HEK293 (cell line): Measurements from ENCODE around the gene RASSF10.
A peak's percentile ranks its signal among the peaks of the same experiment; 100 is the strongest.

Experiments
- CTCF ChIA-PET: fragments of 350-600 bp; formaldehyde crosslinking; extraction: SDS; loops from one replicate; lab custom pipeline; 2021; ENCODE audit warnings: antibody characterized with exemption; lab: Yijun Ruan, JAX
- POLR2A ChIA-PET: fragments of 300-600 bp; formaldehyde crosslinking; extraction: SDS; loops from one replicate; lab custom pipeline; 2020; ENCODE audit warnings: antibody characterized with exemption, inconsistent platforms; lab: Yijun Ruan, JAX
- H3K27ac ChIP-seq: fragments of 200-500 bp; sonication (Bioruptor generic); 2 replicates; pipeline ENCODE4 v1.5.1; 2014; ENCODE audit warnings: low read depth, low read length, control low read depth, inconsistent platforms; ENCODE audit errors: extremely low read depth
- H3K36me3 ChIP-seq, 2 experiments: fragments of 200-500 bp in 1 of 2; sonication (Bioruptor generic) in 1 of 2; 1 replicate in 1 of 2; 2 replicates in 1 of 2; pipeline ENCODE4 v1.5.1; 2014 to 2017; ENCODE audit warnings: inconsistent platforms in 2 of 2, low read length in 2 of 2; ENCODE audit not compliant: control insufficient read depth in 2 of 2, insufficient read depth in 1 of 2
- H3K4me1 ChIP-seq: fragments of 200-500 bp; sonication (Bioruptor generic); 2 replicates; pipeline ENCODE4 v1.5.1; 2014; ENCODE audit warnings: mild to moderate bottlenecking, low read length, inconsistent platforms; ENCODE audit not compliant: control insufficient read depth, insufficient read depth
- H3K4me3 ChIP-seq: 2 replicates; pipeline ENCODE4 v1.5.1; 2011; ENCODE audit warnings: low read depth, mild to moderate bottlenecking, control low read depth, low read length, moderate library complexity
- H3K9me3 ChIP-seq: fragments of 200-500 bp; sonication (Bioruptor generic); 2 replicates; pipeline ENCODE4 v1.5.1; 2014; ENCODE audit warnings: low read depth, low read length, inconsistent platforms; ENCODE audit not compliant: control insufficient read depth, insufficient read depth
- GLI4 ChIP-seq: fragments of 450-650 bp; formaldehyde crosslinking; IDR thresholded peaks from 2 replicates; pipeline ENCODE4 v1.5.1; 2016; ENCODE audit warnings: missing biosample characterization, missing genetic modification characterization
- GLIS1 ChIP-seq: fragments of 450-650 bp; formaldehyde crosslinking; IDR thresholded peaks from 2 replicates; pipeline ENCODE4 v1.5.1; 2016; ENCODE audit warnings: missing biosample characterization, missing genetic modification characterization
- KLF10 ChIP-seq: fragments of 450-650 bp; IDR thresholded peaks from 2 replicates; pipeline ENCODE4 v1.5.1; 2018; ENCODE audit warnings: missing biosample characterization, mild to moderate bottlenecking, missing genetic modification characterization
- MZF1 ChIP-seq: fragments of 450-650 bp; formaldehyde crosslinking; IDR thresholded peaks from 2 replicates; pipeline ENCODE4 v1.5.1; 2017; ENCODE audit warnings: missing biosample characterization, missing genetic modification characterization, borderline replicate concordance
- OSR2 ChIP-seq: fragments of 450-650 bp; formaldehyde crosslinking; IDR thresholded peaks from 2 replicates; pipeline ENCODE4 v1.5.1; 2016; ENCODE audit warnings: missing biosample characterization, missing genetic modification characterization
- SETDB1 ChIP-seq: IDR thresholded peaks from one replicate; pipeline ENCODE4 v1.6.1; 2017; ENCODE audit warnings: mild to moderate bottlenecking, low read length, moderate library complexity, mixed read lengths; ENCODE audit not compliant: insufficient read length
- TRIM28 ChIP-seq: IDR thresholded peaks from 2 replicates; pipeline ENCODE4 v1.6.1; 2011; ENCODE audit warnings: low read length, control low read depth, borderline replicate concordance
- WT1 ChIP-seq: fragments of 450-650 bp; formaldehyde crosslinking; IDR thresholded peaks from 2 replicates; pipeline ENCODE4 v1.5.1; 2016; ENCODE audit warnings: missing biosample characterization, missing genetic modification characterization
- ZBTB20 ChIP-seq: fragments of 450-650 bp; formaldehyde crosslinking; IDR thresholded peaks from 2 replicates; pipeline ENCODE4 v1.5.1; 2016; ENCODE audit warnings: missing biosample characterization, missing genetic modification characterization
- ZNF16 ChIP-seq: fragments of 450-650 bp; formaldehyde crosslinking; IDR thresholded peaks from 2 replicates; pipeline ENCODE4 v1.5.1; 2016; ENCODE audit warnings: low read depth, missing biosample characterization, missing genetic modification characterization
- ZNF174 ChIP-seq: fragments of 450-650 bp; formaldehyde crosslinking; IDR thresholded peaks from 2 replicates; pipeline ENCODE4 v1.5.0; 2017; ENCODE audit warnings: missing biosample characterization, mild to moderate bottlenecking, missing genetic modification characterization
- ZNF549 ChIP-seq: fragments of 450-650 bp; IDR thresholded peaks from 2 replicates; pipeline ENCODE4 v1.5.1; 2018; ENCODE audit warnings: missing biosample characterization, missing genetic modification characterization, mild to moderate bottlenecking, inconsistent platforms, moderate library complexity
- ZNF707 ChIP-seq: fragments of 450-650 bp; formaldehyde crosslinking; IDR thresholded peaks from 2 replicates; pipeline ENCODE4 v1.5.1; 2016; ENCODE audit warnings: missing biosample characterization, missing genetic modification characterization
- ZNF76 ChIP-seq: fragments of 450-650 bp; formaldehyde crosslinking; IDR thresholded peaks from 2 replicates; pipeline ENCODE4; 2016; ENCODE audit warnings: low read depth, missing biosample characterization, missing genetic modification characterization, borderline replicate concordance
- ZXDB ChIP-seq: fragments of 450-650 bp; formaldehyde crosslinking; IDR thresholded peaks from 2 replicates; pipeline ENCODE4 v1.5.1; 2016; ENCODE audit warnings: missing biosample characterization, missing genetic modification characterization
- TF ChIP-seq, protein P1 (sequence below): fragments of 450-650 bp; formaldehyde crosslinking; IDR thresholded peaks from 2 replicates; pipeline ENCODE4 v1.5.1; 2016; ENCODE audit warnings: missing biosample characterization, missing genetic modification characterization, borderline replicate concordance
- TF ChIP-seq, protein P2 (sequence below): fragments of 450-650 bp; formaldehyde crosslinking; IDR thresholded peaks from 2 replicates; pipeline ENCODE4 v1.5.1; 2016; ENCODE audit warnings: missing biosample characterization, missing genetic modification characterization
- TF ChIP-seq, protein P3 (sequence below): fragments of 450-650 bp; formaldehyde crosslinking; IDR thresholded peaks from 2 replicates; pipeline ENCODE4 v1.5.1; 2017; ENCODE audit warnings: missing biosample characterization, missing genetic modification characterization

Gene RASSF10

DNA sequence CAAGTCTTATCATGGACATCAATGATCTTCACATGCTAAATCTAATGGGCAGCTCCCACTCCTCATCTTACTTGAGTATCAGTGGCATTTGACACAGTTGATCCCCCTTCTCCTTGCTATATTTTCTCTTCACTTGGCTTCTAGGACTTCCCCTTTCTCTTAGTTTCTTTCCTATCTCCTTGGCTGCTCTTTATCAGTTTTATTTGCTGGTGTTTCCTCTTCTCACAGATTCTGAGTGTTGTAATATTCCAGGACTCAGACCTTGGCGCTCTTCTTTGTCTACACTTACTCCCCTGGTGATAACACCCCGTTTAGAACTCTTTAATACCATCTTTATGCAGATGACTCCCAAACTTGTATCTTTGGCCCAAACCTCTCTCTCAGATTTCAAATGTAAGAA, 33.9 kb upstream of the RASSF10 start:
- Histone ChIP-seq H3K4me1 (no peaks in the 10 kb centered on the region), H3K4me3 (no peak overlapping the region), H3K9me3 (no peaks in the 10 kb centered on the region), H3K27ac (no peak overlapping the region), H3K36me3 (no peaks in the 10 kb centered on the region)
- TF ChIP-seq SETDB1 (no peak), ZNF76 (tag by site-specific recombination) (no peak)
- ChIA-PET POLR2A (no interaction called here), CTCF (interaction anchor here (1.0 to 4.0 kb wide), 3 partner anchors 11 to 235 kb away, joined by 3 to 20 read pairs (median 4); no protein-coding TSS in a partner anchor)

DNA sequence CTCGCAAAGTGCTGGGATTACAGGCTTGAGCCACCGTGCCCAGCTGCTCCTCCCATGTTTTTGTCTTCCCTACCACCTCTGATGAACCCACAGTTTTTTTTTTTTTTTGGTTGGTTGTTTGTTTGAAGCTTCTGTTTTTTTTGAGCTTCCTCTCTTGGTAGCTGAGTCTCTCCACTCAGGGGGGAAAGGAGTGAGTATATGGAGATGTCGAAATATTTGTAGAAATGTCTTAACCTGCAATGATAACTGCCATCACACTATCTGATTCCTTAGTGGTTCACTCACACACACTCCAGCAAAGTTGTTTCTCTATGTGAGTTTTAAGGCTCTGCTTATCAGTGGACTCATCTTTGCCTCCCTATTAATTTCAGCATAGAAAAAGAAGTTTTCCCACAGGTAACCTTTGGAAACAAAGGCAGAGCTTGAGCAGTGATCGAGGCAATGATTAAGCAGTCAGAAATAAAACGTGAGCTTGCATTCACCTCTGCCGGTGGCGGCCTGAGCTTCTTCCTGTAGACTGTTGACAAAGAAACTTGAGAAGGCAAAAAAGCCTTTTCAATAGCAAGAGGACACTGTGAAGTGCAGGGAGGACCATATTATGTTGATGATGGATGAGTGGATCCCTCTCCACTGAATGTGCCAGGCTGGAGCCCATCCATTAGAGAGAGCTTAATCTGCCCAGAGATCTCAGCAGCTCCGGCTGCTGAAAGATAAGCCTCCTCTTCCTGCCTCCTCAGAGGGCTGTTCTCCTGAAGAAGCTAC, 29.0 kb upstream of the RASSF10 start:
- TF ChIP-seq ZNF174 (no peak), GLIS1 (tag by site-specific recombination) (peak; percentile 40; the same call in 1 of the 2 replicates), TRIM28 (peak; percentile 89), ZNF16 (tag by site-specific recombination) (no peak), GLI4 (tag by site-specific recombination) (no peak), ZBTB20 (tag by site-specific recombination) (no peak), ZXDB (0 out of 2 replicates have a peak, but pooled peaks have one; percentile 20), MZF1 (tag by site-specific recombination) (peak; percentile 98), ZNF549 (tag by site-specific recombination) (no peak), WT1 (tag by site-specific recombination) (peak; percentile 86), KLF10 (tag by site-specific recombination) (no peak), OSR2 (tag by site-specific recombination) (peak; percentile 62; the same call in 1 of the 2 replicates), ZNF707 (tag by site-specific recombination) (no peak)
- TF ChIP-seq, protein P1, sequence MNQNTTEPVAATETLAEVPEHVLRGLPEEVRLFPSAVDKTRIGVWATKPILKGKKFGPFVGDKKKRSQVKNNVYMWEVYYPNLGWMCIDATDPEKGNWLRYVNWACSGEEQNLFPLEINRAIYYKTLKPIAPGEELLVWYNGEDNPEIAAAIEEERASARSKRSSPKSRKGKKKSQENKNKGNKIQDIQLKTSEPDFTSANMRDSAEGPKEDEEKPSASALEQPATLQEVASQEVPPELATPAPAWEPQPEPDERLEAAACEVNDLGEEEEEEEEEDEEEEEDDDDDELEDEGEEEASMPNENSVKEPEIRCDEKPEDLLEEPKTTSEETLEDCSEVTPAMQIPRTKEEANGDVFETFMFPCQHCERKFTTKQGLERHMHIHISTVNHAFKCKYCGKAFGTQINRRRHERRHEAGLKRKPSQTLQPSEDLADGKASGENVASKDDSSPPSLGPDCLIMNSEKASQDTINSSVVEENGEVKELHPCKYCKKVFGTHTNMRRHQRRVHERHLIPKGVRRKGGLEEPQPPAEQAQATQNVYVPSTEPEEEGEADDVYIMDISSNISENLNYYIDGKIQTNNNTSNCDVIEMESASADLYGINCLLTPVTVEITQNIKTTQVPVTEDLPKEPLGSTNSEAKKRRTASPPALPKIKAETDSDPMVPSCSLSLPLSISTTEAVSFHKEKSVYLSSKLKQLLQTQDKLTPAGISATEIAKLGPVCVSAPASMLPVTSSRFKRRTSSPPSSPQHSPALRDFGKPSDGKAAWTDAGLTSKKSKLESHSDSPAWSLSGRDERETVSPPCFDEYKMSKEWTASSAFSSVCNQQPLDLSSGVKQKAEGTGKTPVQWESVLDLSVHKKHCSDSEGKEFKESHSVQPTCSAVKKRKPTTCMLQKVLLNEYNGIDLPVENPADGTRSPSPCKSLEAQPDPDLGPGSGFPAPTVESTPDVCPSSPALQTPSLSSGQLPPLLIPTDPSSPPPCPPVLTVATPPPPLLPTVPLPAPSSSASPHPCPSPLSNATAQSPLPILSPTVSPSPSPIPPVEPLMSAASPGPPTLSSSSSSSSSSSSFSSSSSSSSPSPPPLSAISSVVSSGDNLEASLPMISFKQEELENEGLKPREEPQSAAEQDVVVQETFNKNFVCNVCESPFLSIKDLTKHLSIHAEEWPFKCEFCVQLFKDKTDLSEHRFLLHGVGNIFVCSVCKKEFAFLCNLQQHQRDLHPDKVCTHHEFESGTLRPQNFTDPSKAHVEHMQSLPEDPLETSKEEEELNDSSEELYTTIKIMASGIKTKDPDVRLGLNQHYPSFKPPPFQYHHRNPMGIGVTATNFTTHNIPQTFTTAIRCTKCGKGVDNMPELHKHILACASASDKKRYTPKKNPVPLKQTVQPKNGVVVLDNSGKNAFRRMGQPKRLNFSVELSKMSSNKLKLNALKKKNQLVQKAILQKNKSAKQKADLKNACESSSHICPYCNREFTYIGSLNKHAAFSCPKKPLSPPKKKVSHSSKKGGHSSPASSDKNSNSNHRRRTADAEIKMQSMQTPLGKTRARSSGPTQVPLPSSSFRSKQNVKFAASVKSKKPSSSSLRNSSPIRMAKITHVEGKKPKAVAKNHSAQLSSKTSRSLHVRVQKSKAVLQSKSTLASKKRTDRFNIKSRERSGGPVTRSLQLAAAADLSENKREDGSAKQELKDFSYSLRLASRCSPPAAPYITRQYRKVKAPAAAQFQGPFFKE (tag by site-specific recombination), result no peak
- TF ChIP-seq, protein P2, sequence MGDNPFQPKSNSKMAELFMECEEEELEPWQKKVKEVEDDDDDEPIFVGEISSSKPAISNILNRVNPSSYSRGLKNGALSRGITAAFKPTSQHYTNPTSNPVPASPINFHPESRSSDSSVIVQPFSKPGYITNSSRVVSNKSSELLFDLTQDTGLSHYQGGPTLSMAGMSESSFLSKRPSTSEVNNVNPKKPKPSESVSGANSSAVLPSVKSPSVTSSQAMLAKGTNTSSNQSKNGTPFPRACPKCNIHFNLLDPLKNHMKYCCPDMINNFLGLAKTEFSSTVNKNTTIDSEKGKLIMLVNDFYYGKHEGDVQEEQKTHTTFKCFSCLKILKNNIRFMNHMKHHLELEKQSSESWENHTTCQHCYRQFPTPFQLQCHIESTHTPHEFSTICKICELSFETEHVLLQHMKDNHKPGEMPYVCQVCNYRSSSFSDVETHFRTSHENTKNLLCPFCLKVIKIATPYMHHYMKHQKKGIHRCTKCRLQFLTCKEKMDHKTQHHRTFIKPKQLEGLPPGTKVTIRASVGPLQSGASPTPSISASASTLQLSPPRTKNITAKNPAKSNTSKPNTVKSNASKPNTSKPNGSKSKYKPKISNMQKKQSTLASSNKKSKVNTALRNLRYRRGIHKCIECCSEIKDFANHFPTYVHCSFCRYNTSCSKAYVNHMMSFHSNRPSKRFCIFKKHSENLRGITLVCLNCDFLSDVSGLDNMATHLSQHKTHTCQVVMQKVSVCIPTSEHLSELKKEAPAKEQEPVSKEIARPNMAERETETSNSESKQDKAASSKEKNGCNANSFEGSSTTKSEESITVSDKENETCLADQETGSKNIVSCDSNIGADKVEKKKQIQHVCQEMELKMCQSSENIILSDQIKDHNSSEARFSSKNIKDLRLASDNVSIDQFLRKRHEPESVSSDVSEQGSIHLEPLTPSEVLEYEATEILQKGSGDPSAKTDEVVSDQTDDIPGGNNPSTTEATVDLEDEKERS, result no peak
- TF ChIP-seq, protein P3, sequence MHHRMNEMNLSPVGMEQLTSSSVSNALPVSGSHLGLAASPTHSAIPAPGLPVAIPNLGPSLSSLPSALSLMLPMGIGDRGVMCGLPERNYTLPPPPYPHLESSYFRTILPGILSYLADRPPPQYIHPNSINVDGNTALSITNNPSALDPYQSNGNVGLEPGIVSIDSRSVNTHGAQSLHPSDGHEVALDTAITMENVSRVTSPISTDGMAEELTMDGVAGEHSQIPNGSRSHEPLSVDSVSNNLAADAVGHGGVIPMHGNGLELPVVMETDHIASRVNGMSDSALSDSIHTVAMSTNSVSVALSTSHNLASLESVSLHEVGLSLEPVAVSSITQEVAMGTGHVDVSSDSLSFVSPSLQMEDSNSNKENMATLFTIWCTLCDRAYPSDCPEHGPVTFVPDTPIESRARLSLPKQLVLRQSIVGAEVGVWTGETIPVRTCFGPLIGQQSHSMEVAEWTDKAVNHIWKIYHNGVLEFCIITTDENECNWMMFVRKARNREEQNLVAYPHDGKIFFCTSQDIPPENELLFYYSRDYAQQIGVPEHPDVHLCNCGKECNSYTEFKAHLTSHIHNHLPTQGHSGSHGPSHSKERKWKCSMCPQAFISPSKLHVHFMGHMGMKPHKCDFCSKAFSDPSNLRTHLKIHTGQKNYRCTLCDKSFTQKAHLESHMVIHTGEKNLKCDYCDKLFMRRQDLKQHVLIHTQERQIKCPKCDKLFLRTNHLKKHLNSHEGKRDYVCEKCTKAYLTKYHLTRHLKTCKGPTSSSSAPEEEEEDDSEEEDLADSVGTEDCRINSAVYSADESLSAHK (tag by site-specific recombination), result peak; percentile 95
- TF ChIP-seq, all 188 proteins: peak for 7
- Histone ChIP-seq H3K4me1 (no peaks in the 10 kb centered on the region), H3K4me3 (no peak overlapping the region), H3K9me3 (no peaks in the 10 kb centered on the region), H3K27ac (no peak overlapping the region), H3K36me3 (no peaks in the 10 kb centered on the region)
- ChIA-PET CTCF (interaction anchor here (0.6 to 3.2 kb wide), 5 partner anchors 16 to 204 kb away, joined by 3 to 15 read pairs (median 3); no protein-coding TSS in a partner anchor), POLR2A (no interaction called here)
